Gastrocnemius medialis (tissue), 4 donors: ENCODE results near the gene DDR2.

Experiments used
- POLR2A ChIP-seq, 2 donors: fragments of 450-650 bp; IDR thresholded peaks; one replicate each; pipeline ENCODE4 v1.6.1; 2017; ENCODE audit warnings: antibody characterized with exemption in 2 of 2, mild to moderate bottlenecking in 2 of 2, moderate library complexity in 2 of 2
- TF ChIP-seq, protein P1 (sequence below), 5 experiments: fragments of 450-650 bp in 3 of 5; fragments of 200-600 bp in 2 of 5; sonication (generic) in 2 of 5; IDR thresholded peaks in 4 of 5; conservative IDR thresholded peaks in 1 of 5; 1 replicate in 4 of 5; 2 replicates in 1 of 5; pipeline ENCODE4 v1.5.1; 2016 to 2019; ENCODE audit warnings: antibody characterized with exemption in 5 of 5, mild to moderate bottlenecking in 3 of 5, moderate library complexity in 3 of 5

GRCh38 chr1:162709870-162710269 lies 77.6 kb downstream of the DDR2 start:
- TF ChIP-seq, protein P1, sequence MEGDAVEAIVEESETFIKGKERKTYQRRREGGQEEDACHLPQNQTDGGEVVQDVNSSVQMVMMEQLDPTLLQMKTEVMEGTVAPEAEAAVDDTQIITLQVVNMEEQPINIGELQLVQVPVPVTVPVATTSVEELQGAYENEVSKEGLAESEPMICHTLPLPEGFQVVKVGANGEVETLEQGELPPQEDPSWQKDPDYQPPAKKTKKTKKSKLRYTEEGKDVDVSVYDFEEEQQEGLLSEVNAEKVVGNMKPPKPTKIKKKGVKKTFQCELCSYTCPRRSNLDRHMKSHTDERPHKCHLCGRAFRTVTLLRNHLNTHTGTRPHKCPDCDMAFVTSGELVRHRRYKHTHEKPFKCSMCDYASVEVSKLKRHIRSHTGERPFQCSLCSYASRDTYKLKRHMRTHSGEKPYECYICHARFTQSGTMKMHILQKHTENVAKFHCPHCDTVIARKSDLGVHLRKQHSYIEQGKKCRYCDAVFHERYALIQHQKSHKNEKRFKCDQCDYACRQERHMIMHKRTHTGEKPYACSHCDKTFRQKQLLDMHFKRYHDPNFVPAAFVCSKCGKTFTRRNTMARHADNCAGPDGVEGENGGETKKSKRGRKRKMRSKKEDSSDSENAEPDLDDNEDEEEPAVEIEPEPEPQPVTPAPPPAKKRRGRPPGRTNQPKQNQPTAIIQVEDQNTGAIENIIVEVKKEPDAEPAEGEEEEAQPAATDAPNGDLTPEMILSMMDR (IDR thresholded peaks at IDR 0.05 in 4 of 5, conservative IDR thresholded peaks at IDR 0.05 in 1 of 5): no peak
- TF ChIP-seq POLR2A (IDR thresholded peaks at IDR 0.05): no peak
